PC-3 (cell line): ENCODE results near the gene MAGI2. TPM values are rescaled to one million over a fixed set of nuclear protein-coding genes. Genes with fewer than 3 reads are reported as not detected.

Experiments used
- ATAC-seq: fragments of 200-7000 bp; cut with Tn5 transposase; 2 replicates; pipeline ENCODE4 v1.9.1; 2020; ENCODE audit warnings: mild to moderate bottlenecking, moderate library complexity
- BruUV-seq: library from RNA; stranded (reverse); fragments of 400-500 nt; replicated peaks from 2 replicates; lab custom pipeline; 2021; lab: Mats Ljungman, UMichigan
- CTCF ChIA-PET: fragments of 300-600 bp; sonication (Branson Sonifier 250); formaldehyde crosslinking; loops from one replicate; lab custom pipeline; 2022; ENCODE audit warnings: antibody characterized with exemption; lab: Charles Lee
- POLR2A ChIA-PET: fragments of 300-600 bp; sonication (Branson Sonifier 250); formaldehyde crosslinking; loops from one replicate; lab custom pipeline; 2022; ENCODE audit warnings: antibody characterized with exemption; ENCODE audit not compliant: unreplicated experiment; lab: Charles Lee
- DNase-seq: peaks from one replicate; pipeline ENCODE4 v3.0.0-alpha.2; 2015
- H2AFZ ChIP-seq: fragments of 300-600 bp; sonication (generic); 2 replicates; pipeline ENCODE4 v1.6.0; 2016; ENCODE audit warnings: antibody characterized with exemption, low read length
- H3F3A ChIP-seq: fragments of 300-600 bp; sonication (generic); one replicate; pipeline ENCODE4 v1.6.0; 2017; ENCODE audit warnings: antibody characterized with exemption, low read length, control low read depth, mild to moderate bottlenecking; ENCODE audit not compliant: unreplicated experiment
- H3K27ac ChIP-seq: fragments of 300-600 bp; sonication (generic); 2 replicates; pipeline ENCODE4 v1.5.1; 2016; ENCODE audit warnings: mild to moderate bottlenecking, low read length
- H3K27me3 ChIP-seq: fragments of 300-600 bp; sonication (generic); 2 replicates; pipeline ENCODE4 v1.6.1; 2016; ENCODE audit warnings: low read length, mixed read lengths
- H3K36me3 ChIP-seq: fragments of 300-600 bp; sonication (generic); 2 replicates; pipeline ENCODE4 v1.6.1; 2016; ENCODE audit warnings: low read depth, mixed run types, low read length, mixed read lengths
- H3K4me1 ChIP-seq: fragments of 300-600 bp; sonication (generic); 2 replicates; pipeline ENCODE4 v1.5.1; 2016; ENCODE audit warnings: low read length; ENCODE audit not compliant: insufficient read depth
- H3K4me2 ChIP-seq: fragments of 300-600 bp; sonication (generic); 2 replicates; pipeline ENCODE4 v1.6.0; 2016; ENCODE audit warnings: low read length
- H3K4me3 ChIP-seq: fragments of 300-600 bp; sonication (generic); 2 replicates; pipeline ENCODE4 v1.5.1; 2016; ENCODE audit warnings: mild to moderate bottlenecking, low read length, mixed read lengths
- H3K79me2 ChIP-seq: fragments of 300-600 bp; sonication (generic); 2 replicates; pipeline ENCODE4 v1.6.1; 2017; ENCODE audit warnings: low read length, mixed read lengths
- H3K9ac ChIP-seq: fragments of 300-600 bp; sonication (generic); 2 replicates; pipeline ENCODE4 v1.6.0; 2016; ENCODE audit warnings: mild to moderate bottlenecking, low read length
- H3K9me2 ChIP-seq: fragments of 300-600 bp; sonication (generic); replicated peaks from 2 replicates; pipeline ENCODE4 v1.6.1; 2016; ENCODE audit warnings: mixed run types, low read length, mixed read lengths
- H3K9me3 ChIP-seq: fragments of 300-600 bp; sonication (generic); 2 replicates; pipeline ENCODE4 v1.6.1; 2016; ENCODE audit warnings: low read length, mixed read lengths
- H4K20me1 ChIP-seq: fragments of 300-600 bp; sonication (generic); 2 replicates; pipeline ENCODE4 v1.6.1; 2016; ENCODE audit warnings: low read length, mixed read lengths
- CTCF ChIP-seq: fragments of 300-600 bp; sonication (generic); conservative IDR thresholded peaks from 2 replicates; pipeline ENCODE4 v1.5.1; 2017; ENCODE audit warnings: antibody characterized with exemption, low read depth, mild to moderate bottlenecking, low read length
- EZH2 ChIP-seq: fragments of 300-600 bp; sonication (generic); IDR thresholded peaks from one replicate; pipeline ENCODE4 v1.6.1; 2017; ENCODE audit warnings: antibody characterized with exemption, mild to moderate bottlenecking, low read length; ENCODE audit not compliant: unreplicated experiment
- EZH2phosphoT487 ChIP-seq: fragments of 300-600 bp; sonication (generic); IDR thresholded peaks from 2 replicates; pipeline ENCODE4 v1.6.1; 2018; ENCODE audit warnings: mild to moderate bottlenecking, antibody characterized with exemption, low read length, borderline replicate concordance
- intact Hi-C: fragments of 100-400 bp; cut with micrococcal nuclease; formaldehyde crosslinking; loops from 2 replicates; pipeline ENCODE4 v1.9.0; 2023
- total RNA-seq: library from RNA; depleted of rRNA; stranded (reverse); fragments of >200 nt; gene quantifications from 2 replicates; pipeline ENCODE4 v1.2.3, GENCODE V29; 2014

The MAGI2 gene
- total RNA-seq, 1 experiment from 2014 or later, result not detected

GRCh38 chr7:79064187-79064823 is 389.2 kb downstream of the MAGI2 start:
- Histone ChIP-seq H4K20me1 (no peaks in the 10 kb centered on the region), H3K27me3 (no peaks in the 10 kb centered on the region), H3K4me1 (no peaks in the 10 kb centered on the region), H2AFZ (no peak overlapping the region), H3K4me3 (no peak overlapping the region), H3K27ac (no peak overlapping the region), H3K79me2 (no peaks in the 10 kb centered on the region), H3F3A (no peaks in the 10 kb centered on the region), H3K4me2 (no peak overlapping the region), H3K36me3 (no peaks in the 10 kb centered on the region), H3K9me3 (no peaks in the 10 kb centered on the region), H3K9me2 (no peaks in the 10 kb centered on the region), H3K9ac (no peak overlapping the region)
- DNase-seq, result no peak
- intact Hi-C loops, result no loop called here
- TF ChIP-seq CTCF (no peak), EZH2phosphoT487 (no peak), EZH2 (no peak)
- no peak for ATAC-seq
- ChIA-PET CTCF (interaction anchor here (0.5 kb wide), 1 partner anchor 1161 kb away, joined by 3 read pairs; no protein-coding TSS in a partner anchor), POLR2A (no interaction called here)
- no TSS peak for BruUV-seq

- ChIA-PET CTCF (interaction anchor here (0.5 to 0.7 kb wide), 2 partner anchors 50 to 929 kb away, joined by 3 to 4 read pairs; no protein-coding TSS in a partner anchor), POLR2A (no interaction called here)
- intact Hi-C loops, result no loop called here
- Histone ChIP-seq H3K4me3 (no peak overlapping the region), H3F3A (no peaks in the 10 kb centered on the region), H3K4me1 (no peaks in the 10 kb centered on the region), H3K27ac (no peak overlapping the region), H3K4me2 (no peak overlapping the region), H3K79me2 (no peaks in the 10 kb centered on the region), H3K9me2 (no peaks in the 10 kb centered on the region), H3K9me3 (no peaks in the 10 kb centered on the region), H2AFZ (no peak overlapping the region), H3K27me3 (no peaks in the 10 kb centered on the region), H3K9ac (no peak overlapping the region), H3K36me3 (no peaks in the 10 kb centered on the region), H4K20me1 (no peaks in the 10 kb centered on the region)
- TF ChIP-seq EZH2phosphoT487, result no peak
- no peak for TF ChIP-seq EZH2
- peak; percentile 46; the same call in 1 of the 2 replicates for TF ChIP-seq CTCF
- DNase-seq (no peak), ATAC-seq (no peak)
- BruUV-seq, result no TSS peak
Observed at GRCh38 chr7:79063019-79063698, 390.3 kb downstream of the MAGI2 start.

GRCh38 chr7:79060498-79060897 is 393.0 kb downstream of the MAGI2 start:
- no peak overlapping the region for H3K9ac ChIP-seq
- BruUV-seq, result no TSS peak
- no peaks in the 10 kb centered on the region for H4K20me1 ChIP-seq
- no peaks in the 10 kb centered on the region for H3K27me3 ChIP-seq
- no peak for TF ChIP-seq EZH2
- TF ChIP-seq CTCF, result no peak
- TF ChIP-seq EZH2phosphoT487, result no peak
- no peak overlapping the region for H3K4me3 ChIP-seq
- no peak for DNase-seq
- no peak for ATAC-seq
- no peaks in the 10 kb centered on the region for H3K9me2 ChIP-seq
- ChIA-PET POLR2A (no interaction called here), CTCF (no interaction called here)
- H3F3A ChIP-seq, result no peaks in the 10 kb centered on the region
- intact Hi-C loops, result no loop called here
- H3K4me2 ChIP-seq, result no peak overlapping the region
- H3K9me3 ChIP-seq, result no peaks in the 10 kb centered on the region
- no peak overlapping the region for H2AFZ ChIP-seq
- no peaks in the 10 kb centered on the region for H3K36me3 ChIP-seq
- H3K79me2 ChIP-seq, result no peaks in the 10 kb centered on the region
- H3K27ac ChIP-seq, result no peak overlapping the region
- peaks cover 10% of the 10 kb centered on the region; the same call in 1 of the 2 replicates for H3K4me1 ChIP-seq
